Kasumi-1 (cell line): ENCODE results near the gene AGFG1.

Experiments used
- DNase-seq, 2 experiments: peaks; one replicate each; lab custom pipeline; 2025; lab: John Stamatoyannopoulos, UW

Gene AGFG1, protein sequence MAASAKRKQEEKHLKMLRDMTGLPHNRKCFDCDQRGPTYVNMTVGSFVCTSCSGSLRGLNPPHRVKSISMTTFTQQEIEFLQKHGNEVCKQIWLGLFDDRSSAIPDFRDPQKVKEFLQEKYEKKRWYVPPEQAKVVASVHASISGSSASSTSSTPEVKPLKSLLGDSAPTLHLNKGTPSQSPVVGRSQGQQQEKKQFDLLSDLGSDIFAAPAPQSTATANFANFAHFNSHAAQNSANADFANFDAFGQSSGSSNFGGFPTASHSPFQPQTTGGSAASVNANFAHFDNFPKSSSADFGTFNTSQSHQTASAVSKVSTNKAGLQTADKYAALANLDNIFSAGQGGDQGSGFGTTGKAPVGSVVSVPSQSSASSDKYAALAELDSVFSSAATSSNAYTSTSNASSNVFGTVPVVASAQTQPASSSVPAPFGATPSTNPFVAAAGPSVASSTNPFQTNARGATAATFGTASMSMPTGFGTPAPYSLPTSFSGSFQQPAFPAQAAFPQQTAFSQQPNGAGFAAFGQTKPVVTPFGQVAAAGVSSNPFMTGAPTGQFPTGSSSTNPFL

DNA sequence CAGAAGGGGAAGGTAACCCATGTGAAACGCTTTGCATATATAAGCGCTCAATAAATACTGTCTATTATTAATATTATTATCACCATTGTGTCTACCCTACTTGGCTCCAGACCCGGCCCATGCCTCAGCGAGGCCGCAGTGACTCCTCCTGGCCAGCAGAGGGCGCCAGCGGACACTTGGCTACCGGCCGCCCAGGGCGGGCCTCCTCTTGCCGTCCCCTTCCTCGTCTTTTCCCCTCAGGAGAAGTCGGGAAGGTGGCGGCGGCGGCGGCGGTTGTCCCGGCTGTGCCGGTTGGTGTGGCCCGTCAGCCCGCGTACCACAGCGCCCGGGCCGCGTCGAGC lies at the start of gene AGFG1:
AGFG1 (plus strand) TSS at position 233 of the 341 bp plus-strand sequence. CDS start 266 bp downstream, outside the sequence.
- peak; percentile 38 to 41 for DNase-seq

DNA sequence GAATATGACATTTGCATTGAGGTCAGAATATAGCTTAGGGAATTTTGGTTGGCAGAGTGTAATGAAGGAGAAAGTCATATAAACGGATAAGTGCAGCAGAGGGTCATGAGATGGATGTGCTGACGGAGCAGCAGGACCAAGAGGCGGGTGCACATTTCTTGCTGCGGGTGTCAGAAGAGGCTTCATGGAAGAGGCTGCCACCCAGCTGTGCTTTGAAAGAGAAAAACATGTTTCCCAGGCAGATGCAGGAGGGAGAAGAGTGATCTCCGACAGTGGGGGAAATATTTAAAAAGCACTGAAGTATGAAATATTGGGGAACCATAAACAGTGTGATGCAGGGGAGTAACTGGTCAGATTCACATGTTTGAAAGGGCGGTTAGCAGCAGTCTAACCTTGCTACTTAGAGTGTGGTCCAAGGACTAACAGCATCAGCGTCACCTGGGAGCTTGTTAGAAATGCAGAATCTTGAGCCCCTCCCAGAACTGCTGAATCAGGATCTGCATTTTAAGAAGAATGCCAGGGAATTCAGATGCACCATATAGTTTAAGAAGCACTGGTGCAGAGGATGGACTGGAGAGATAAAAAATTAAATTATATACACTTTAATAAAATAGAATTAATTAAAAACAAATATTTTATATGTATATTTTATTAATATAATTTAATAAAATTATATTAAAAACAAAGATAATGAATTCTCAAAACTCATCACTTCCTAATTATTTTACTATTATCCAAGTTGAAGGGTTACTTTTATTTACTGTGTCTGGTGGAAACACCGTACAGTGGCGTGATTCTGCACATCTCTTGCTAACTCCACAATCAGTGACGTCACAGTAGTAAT lies 48.1 kb upstream of the AGFG1 start:
- DNase-seq, result no peak

DNA sequence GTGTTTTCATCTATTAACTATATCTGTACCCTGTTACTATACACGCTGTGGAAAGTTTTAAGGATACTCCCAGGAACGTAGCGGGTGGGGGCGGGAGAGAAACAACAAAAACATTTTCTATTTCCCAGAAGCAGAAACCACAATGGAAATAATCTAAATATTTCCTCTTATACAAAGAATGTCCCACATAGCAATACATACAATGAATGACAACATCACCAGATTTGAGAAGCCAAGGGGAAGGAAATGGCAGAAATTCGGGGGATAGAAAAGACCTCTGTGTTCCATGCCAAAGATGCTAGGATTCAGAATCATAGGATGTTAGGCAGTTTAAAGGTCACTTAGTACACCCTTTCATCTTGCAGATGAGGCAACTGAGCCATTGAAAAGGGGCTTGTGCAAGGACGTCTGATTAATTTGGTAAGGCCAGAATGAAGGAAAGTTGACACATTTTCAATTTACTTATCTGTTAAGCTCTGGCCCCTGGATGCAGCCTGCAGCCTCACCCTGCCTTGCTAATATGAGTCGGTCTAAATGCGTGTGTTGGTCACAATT lies 43.1 kb upstream of the AGFG1 start:
- no peak for DNase-seq

DNA sequence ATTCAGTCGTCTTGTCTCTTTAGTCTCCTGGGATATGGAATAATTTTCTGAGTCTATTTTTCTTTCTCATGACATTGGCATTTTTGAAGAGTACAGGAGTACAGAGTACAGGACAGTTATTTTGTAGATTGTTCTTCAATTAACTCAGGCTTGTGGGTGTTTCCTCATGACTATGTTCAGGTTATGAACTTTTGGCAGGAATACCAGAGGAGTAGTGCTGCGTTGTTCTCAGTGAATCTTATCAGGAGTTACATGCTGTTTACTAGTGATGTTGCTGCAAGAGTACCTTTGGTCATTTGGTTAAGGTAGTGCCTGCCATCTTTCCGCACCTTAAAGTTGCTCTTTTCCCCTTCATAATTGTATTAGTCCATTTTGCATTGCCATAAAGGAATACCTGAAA lies 41.3 kb upstream of the AGFG1 start:
- DNase-seq, result no peak

DNA sequence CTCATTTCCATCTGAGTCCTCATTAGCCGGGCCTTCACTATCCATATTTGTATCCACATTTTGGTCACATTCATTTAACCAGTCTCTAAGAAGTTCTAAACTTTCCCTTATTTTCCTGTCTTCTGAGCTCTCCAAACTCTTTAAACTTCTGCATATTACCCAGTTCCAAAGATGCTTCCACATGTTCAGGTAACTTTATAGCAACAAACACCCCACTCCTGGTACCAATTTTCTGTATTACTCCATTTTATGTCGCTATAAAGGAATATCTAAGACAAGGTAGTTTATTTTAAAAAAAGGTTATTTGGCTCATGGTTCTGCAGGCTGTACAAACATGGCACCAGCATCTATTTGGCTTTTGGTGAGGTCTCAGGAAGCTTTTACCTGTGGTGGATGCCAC lies 38.8 kb upstream of the AGFG1 start:
- no peak for DNase-seq

DNA sequence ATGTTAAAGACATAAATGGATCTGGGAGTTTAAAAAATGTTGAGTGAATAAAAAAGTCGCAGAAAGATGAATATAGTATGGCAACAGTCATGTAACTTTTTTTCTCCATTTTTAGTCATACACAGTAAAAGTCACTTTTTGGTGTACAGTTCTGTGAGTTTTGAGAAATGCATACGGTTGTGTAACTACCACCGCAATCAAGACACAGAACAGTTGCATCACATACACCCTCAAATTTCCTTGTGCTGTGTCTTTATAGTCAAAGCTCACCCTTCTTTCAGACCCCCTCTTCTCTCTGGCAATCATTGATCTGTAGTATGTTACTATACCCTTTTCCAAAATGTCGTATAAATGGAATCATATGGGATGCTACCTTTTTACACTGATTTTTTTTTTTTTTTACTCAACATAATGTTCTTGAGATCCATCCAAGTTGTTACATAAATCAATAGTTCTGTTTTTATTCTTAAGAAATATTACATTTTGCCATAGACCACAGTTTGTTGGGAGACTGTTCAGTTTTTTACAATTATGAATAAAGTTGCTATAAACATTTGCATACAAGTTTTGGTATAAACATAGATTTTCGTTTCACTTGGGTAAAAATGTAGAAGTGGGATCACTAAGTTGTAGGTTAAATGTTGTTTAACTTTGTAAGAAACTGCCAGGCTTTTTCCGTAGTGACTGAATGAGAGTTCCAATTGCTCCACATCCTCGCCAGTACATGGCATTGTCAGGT lies 35.4 kb upstream of the AGFG1 start:
- DNase-seq, result no peak

DNA sequence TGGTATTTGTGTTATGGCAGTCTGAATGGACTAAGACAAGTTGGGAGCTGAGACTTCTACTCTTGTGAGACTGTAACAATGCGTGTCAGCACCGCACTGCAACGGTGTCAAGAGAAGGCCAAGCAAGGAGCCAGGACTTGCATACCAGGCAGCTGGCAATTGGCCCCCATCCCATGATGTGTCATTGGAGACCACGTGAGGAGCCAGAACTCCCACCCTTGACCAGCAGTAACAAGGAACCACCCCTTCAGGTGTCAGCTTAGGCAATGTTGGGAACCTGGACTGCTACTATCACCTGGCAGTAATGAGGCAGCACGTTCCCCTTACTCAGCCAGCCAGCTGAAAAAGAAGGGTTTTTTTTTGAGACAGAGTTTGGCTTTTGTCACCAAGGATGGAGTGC lies 32.7 kb upstream of the AGFG1 start:
- no peak for DNase-seq

DNA sequence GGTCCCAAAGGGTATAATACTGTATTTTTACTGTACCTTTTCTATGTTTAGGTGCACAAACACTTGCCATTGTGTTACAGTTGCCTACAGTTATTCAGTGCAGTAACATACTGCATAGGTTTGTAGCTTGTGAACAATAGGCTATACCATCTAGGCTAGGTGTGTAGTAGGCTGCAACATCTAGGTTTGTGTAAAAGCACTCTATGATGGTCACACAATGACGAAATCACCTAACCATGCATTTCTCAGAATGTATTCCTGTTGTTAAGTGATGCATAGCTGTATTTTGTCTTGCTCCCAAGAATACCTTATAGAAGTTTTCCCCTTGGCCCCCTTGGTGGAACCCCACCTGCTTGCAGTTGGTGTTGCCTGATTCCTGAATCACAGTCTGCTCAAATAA lies 29.3 kb upstream of the AGFG1 start:
- DNase-seq, result no peak

DNA sequence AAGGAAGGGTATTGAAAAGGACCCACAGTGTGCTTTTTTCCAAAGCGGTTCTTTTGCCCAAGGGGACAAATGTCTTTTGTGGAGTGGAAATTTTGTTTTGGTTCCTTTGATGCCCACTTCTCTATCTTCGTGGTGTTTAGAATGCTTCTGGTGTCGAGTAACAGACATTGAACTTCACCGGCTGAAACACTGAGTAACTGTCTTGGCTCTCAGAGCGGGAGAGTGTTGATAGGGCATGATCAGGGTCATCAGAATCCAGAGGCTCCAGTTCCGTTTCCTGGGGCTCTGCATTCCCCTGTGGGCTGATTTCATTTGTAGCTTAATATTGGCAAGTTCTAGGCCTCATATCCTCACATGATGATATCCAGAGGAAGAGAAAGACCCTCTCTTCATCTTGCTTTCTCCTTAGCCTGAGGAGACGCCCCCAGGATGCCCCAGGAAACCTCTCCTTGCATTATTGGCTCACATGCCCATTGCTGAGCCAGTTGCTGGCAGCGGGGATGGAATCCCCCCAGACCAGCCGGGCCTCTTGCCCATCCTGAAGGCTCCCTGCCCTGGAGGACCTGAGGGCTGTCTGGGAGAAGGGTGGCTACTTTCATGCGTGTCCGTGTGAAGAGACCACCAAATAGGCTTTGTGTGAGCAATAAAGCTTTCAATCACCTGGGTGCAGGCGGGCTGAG lies 27.9 kb upstream of the AGFG1 start:
- DNase-seq, result no peak

DNA sequence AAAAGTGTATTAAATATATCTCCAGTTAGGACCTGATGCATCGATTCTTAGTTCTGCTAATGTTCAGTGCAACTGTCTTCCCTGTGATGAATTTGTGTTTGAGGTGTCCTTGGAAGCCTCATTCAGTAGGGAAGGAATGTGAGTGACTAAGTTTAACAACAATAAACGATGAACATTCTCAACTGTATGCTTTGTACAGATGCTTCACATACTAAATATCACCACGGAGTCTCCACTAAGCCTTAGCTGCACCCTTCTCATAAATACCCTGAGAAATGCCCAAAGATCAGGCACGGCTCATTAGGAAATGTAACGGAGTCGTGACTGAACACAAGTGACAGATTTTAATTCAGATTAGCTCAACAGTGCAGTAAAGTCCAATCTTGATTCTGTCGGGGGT lies 24.4 kb upstream of the AGFG1 start:
- no peak for DNase-seq

DNA sequence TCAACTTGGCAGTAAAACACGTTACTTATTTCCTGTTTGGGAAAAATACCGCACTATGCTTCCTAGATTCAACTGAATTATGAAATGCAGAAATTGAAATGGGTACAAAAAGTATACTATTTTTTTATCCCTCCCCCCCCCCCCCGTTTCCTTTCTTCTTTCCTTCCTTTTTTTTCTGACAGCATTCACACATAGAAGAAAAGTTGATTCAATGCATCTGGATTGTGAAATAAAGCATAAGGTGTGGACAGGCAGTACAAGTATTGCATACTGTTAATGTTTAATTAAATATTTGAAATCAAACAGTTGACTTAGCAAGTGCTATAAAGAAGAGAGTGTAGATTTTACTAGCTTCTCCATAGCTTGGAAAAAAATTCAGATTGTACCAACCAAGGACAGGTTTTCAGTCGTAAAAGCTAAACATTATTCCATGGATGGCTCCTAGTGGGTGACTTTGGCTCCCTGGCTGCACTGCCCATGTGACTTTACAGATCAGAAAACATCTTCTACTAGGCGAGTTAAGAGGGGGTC lies 21.6 kb upstream of the AGFG1 start:
- DNase-seq, result peak in 1 of 2 experiments; percentile 8

DNA sequence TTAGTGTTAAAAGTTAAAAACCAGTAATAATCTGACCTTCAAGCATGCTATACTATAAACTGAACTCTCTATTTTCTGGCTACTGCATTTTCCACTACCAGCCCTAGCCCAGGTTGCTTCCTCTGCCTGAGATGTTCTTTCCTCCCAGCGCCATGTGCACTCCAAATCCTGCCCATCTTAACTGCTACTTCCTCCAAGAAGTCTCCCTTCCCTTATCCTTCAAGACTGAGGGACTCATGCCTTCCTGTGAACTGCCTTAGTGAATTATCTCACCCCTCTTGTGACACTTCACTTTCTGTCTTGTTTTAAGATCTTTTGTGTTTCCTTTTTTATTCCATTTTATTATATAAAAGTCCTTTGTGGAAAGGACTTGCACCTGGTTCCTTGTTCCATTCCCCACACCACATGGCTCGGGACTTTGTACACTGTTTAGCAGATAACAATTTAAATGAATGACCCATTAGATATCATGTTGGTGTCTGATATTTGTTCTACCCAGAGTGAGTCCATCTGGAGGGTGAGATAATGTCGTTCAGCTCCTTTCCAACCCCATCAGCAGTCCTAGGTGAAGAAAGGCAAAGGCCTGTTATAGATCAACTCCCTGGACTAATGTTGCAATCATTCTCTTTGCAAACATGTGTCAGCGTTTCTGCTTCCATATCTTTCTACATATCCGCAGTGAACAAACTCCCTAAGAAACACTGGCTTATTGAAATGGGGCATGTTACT lies 20.9 kb upstream of the AGFG1 start:
- DNase-seq, result peak in 1 of 2 experiments; percentile 1

DNA sequence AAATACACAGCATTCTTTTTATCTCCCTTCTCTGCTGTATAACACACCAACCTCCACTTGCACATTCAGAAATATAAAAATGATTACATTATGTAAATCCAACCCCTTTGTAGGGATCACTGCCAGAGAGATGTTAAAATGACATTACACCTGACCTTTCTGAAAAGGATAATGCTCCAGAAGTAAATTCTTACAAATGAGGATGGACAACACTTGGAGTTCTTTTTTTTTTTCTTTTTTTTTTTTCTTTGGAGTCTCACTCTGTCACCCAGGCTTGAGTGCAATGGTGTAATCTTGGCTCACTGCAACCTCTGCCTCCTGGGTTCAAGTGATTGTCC lies 20.3 kb upstream of the AGFG1 start:
- DNase-seq, result no peak

DNA sequence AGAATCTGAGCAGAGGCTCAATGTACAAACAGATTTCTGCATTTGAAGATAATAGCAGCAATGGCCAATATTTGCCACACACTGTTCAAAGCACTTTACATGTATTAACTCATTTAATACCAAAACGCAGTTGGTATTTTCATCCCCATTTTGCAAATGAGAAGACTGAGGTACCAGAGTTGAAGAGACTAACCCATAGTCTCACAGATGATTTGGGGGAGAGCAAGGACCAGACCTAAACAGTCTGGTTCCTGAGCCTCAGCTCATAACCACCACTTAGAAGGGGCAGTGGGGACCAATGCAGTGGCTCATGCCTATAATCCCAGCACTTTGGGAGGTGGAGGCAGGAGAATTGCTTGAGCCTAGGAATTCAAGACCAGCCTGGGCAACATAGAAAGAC lies 18.1 kb upstream of the AGFG1 start:
- DNase-seq, result no peak

DNA sequence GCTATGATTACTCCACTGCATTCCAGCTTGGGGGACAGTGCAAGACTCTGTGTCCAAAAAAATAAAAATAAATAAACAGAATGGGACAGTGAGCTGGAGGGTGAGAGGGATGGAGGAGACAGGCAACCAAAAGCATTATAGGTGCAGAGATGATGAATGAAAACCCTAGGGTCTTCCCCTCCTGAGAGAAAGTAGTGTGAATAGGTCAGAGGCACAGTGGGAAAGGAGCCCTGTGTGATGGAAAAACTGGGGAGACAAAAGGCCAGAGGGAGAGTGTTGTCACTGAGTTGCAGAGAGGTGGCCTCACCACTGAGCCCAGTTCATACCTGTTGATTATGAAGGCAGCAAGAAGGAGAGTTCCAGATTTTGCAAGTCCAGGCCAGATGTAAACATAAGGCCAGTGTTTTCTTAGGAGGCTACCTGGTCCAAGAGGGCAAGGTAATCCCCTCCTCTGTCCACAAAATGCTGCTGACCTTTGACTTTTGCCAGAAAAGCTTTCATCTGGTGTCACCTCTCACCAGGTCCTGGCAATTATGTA lies 17.6 kb upstream of the AGFG1 start:
- DNase-seq, result no peak

DNA sequence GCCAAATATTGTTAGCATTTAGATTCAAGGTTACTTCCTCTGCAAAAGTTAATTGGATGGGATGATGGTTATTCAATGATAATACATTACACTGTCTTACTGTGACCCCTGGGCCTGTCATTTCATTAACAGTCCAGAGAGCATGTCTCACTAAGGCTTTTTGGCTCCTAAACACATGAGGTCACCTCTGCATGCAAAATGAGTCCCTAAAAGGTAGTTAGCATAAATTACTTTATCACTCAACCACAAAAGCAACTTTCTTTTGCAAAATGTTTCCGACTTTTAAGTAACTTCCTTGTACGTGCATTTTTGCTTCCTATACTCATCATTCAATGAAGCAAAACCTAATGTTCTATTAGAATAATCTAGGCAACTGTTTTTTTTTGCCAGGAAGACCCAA lies 16.8 kb upstream of the AGFG1 start:
- no peak for DNase-seq

DNA sequence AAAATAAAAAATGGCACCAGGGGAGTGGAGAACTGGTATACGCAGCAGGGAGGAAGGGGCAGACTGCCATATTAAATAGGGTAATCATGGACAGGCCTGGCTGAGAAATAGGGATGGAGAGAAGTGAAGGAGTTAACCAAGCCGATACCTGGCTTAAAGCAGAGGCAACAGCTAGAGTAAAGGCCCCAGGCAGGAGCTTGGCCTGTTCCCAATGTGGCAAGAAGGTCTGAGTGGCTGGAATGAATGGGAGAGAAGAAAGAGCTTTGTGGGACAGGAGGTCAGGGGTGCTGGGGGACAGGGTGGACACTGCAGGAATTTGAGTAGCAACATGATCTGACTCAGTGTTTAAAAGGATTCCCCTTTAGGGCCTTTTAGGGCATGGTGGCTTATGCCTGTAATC lies 15.9 kb upstream of the AGFG1 start:
- no peak for DNase-seq

DNA sequence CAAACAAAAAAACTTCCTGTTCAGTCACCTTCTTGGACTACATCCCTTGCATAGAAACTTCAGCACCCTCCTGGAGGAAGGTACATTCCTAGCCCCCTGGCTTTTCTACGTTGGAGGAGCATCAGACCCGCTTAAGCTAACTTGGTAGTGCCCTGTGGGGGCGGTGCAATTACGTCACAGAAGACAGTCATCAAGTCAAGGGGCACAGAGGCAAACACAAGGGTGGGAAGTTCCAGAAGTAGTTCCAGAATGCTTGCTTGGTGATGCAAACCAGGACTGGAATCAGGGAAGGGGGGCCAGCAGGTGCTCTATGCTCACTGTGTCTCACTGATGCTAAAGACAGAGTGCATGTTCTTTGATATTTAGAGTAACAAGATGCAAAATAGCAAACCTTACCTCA lies 15.2 kb upstream of the AGFG1 start:
- no peak for DNase-seq

DNA sequence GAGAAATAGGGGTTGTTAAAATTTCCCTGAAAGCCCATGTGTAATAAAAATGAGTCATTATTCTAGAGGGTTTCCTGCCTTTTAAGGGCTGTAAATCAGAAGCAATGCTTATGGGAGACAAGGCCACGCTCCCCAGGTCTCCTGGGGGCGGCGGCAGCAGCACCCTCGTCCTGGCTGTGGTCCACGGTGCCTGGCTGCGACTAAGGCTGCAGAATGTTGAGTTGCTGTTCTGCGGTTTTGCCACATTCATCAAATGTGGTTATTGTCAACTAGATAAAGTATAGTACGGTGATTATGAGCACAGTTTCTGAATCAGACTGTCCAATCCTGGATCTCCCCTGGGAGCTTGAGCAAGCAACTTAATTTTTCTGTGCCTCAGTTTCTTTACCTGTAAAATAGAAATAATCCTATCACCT lies 11.9 kb upstream of the AGFG1 start:
- DNase-seq, result peak in 1 of 2 experiments; percentile 11

DNA sequence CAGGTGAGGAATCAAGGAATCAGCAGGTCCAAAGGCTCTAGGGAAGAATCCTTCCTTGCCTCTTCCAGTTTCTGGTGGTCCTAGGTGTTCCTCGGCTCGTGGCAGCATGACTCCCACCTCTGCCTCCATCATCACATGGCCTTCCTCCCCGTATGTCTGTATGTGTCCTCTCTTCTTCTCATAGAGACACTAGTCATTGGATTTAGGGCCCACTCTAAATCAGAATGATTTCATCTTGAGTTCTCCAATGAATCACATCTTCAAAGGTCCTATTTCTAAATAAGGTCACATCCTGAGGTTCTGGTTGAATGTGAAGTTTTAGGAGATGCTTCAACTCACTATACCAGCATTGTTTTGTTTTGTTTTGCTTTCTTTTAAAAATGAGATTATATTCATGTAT lies 11.1 kb upstream of the AGFG1 start:
- DNase-seq, result no peak
